HEK293 (cell line): ENCODE results near the gene EPM2AIP1.

Experiments used
- CTCF ChIP-seq: fragments of 450-650 bp; formaldehyde crosslinking; IDR thresholded peaks from 2 replicates; pipeline ENCODE4 v1.5.1; 2016; ENCODE audit warnings: missing biosample characterization, missing genetic modification characterization
- KLF8 ChIP-seq: fragments of 450-650 bp; formaldehyde crosslinking; IDR thresholded peaks from 2 replicates; pipeline ENCODE4 v1.5.1; 2016; ENCODE audit warnings: missing biosample characterization, missing genetic modification characterization
- REPIN1 ChIP-seq: fragments of 450-650 bp; formaldehyde crosslinking; IDR thresholded peaks from 2 replicates; pipeline ENCODE4 v1.5.1; 2017; ENCODE audit warnings: missing biosample characterization, missing genetic modification characterization, low read depth
- TF ChIP-seq, protein P1 (sequence below): fragments of 450-650 bp; formaldehyde crosslinking; IDR thresholded peaks from 2 replicates; pipeline ENCODE4 v1.5.1; 2016; ENCODE audit warnings: missing biosample characterization, missing genetic modification characterization, low read depth

DNA sequence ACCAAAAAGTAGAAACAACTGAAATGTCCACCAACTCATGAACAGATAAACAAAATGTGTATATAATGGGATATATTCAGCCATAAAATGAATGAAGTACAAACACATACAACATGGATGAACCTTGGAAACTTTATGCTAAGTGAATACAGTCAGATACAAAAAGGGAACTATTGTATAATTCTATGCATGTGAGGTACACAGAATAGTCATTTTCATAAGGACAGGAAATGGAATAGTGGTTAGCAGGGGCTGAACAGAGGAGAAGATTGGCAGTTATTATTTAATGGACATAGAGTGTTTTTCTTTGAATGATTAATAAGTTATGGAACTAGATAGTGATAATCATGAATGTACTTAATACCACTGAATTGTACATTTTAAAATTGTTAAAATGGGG lies 28.1 kb downstream of the EPM2AIP1 start:
- TF ChIP-seq REPIN1 (tag by site-specific recombination) (no peak), CTCF (tag by site-specific recombination) (no peak), KLF8 (no peak)
- TF ChIP-seq, protein P1, sequence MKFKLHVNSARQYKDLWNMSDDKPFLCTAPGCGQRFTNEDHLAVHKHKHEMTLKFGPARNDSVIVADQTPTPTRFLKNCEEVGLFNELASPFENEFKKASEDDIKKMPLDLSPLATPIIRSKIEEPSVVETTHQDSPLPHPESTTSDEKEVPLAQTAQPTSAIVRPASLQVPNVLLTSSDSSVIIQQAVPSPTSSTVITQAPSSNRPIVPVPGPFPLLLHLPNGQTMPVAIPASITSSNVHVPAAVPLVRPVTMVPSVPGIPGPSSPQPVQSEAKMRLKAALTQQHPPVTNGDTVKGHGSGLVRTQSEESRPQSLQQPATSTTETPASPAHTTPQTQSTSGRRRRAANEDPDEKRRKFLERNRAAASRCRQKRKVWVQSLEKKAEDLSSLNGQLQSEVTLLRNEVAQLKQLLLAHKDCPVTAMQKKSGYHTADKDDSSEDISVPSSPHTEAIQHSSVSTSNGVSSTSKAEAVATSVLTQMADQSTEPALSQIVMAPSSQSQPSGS (tag by site-specific recombination): no peak
